ENCODE measurements around the gene CSKMT.
"Not testable (repeated sequence)": the region's sequence is repeated elsewhere in the genome, so short reads cannot be mapped to it uniquely, and the experiment has no call there.

DNA sequence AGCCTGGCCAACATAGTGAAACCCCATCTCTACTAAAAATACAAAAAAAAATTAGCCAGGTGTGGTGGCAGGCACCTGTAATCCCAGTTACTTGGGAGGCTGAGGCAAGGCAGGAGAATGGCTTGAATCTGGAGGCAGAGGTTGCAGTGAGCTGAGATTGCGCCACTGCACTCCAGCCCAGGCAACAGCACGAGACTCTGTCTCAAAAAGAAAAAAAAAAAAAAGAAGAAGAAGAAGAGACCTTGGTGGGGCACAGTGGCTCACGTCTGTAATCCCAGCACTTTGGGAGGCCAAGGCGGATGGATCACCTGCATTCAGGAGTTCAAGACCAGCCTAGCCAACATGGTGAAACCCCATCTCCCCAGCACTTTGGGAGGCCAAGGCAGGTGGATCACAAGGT lies 38.8 kb downstream of the CSKMT start:
- TF ChIP-seq POLR2A, POU2F2 (IDR thresholded peaks at IDR 0.05; ENCODE audit: low read depth, low read length): not testable (repeated sequence)
